GM19025 (cell line): Measurements from ENCODE around the gene DAZAP2.
A peak's percentile ranks its signal among the peaks of the same experiment; 100 is the strongest.
"Not testable (repeated sequence)": the region's sequence is repeated elsewhere in the genome, so short reads cannot be mapped to it uniquely, and the experiment has no call there.

Experiments
- ATAC-seq: cut with Tn5 transposase; IDR thresholded peaks from one replicate; pipeline ENCODE4 v1.9.1; 2021; ENCODE audit warnings: mild to moderate bottlenecking, low read depth, moderate library complexity; ENCODE audit not compliant: unreplicated experiment

Gene DAZAP2

DNA sequence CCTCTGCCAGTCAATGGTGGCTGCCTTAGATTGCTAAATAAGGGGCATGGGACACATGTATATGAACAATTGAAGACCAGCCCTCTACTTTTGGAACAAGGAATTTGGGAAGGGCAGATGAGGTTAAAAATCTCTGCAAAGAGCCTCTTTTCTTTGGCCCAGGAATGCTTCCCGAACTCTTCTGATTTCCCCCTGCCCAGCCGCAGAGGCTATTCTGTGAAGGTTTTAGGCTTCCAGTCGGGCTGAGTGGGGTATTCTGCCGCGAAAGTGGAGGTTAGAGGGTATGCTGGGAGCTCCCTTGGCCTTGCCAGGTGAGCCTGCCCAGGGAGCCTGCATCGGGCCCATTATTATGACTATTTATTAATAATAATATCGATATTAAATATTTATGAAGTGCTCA is 22.0 kb upstream of the DAZAP2 start:
- no peak for ATAC-seq

DNA sequence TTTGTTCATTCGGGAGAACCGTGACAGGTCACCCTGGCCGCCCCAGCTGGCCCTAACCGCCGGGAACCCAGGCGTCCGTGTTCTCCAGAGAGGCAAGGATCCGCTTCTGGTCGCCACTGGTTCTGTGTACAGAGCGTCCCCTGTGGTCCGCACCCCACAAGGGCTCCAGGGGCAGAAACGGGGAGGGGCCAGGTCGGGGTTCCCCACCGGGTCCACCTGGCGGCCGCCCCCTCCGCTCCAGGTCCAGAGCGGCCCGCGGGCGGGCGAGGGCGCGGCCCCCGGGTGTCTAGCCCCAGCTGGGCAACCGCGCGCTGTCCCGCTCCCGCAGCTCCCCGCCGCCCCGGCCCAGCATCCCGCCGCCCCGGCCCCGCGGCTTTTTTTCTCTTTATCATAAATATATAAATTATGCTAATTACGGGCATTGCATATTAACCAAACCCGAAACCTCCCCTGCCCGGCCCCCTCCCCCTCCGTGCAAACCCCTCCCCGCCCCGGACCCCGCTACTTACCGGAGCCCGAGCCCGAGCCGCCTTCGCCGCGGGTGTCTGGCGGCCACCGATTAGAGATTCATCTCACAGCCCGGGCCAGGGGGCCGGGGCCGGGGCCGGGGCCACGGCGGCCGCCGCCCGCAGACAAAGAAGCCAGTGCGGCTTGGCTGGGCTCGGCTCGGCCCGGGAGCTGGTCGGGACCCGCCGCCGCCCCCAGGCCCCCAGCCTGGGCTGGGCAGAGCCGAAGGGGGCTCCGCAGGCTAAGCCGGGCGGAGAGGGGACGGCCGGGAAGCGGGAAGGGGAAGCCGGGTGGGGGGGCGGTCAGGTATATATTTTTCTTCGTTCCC is 21.3 kb upstream of the DAZAP2 start:
- peak; percentile 37 for ATAC-seq

DNA sequence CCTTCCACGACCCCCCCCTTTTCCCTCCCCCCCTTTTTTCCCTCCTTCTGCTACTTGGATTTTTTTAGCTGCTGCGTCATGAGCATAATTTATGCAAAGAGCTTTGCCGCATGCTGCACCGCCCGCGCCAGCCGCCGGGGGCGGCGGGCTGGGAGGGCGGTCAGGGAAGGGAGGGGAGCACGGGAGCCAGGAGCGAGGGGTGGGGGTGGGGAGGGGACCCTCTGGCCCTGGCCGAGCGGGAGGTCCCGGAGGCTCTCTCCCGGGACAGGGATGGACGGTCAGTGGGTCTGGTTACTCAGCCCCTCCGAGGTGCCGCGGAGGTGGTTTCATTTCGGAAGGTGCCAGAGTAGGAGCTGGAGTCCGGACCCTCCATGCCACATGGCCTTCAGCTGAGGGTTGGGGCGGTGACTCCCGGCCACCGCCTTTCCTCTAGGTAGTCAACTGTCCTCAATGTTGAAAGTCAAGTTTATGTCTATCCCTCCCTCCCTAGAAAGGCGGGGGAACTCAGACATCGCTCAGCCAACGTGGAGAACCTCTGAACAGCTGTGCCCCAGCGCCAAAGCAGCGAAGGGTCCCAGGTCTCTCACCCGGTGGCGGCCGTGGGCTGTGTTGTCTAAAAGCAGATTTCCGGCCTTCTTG is 20.5 kb upstream of the DAZAP2 start, which contains the start of gene POU6F1:
Gene POU6F1, minus strand, starts transcription at position 95 of the 639 bp plus-strand sequence. CDS start 11,226 bp downstream, outside the sequence.
- peak; percentile 54 for ATAC-seq

DNA sequence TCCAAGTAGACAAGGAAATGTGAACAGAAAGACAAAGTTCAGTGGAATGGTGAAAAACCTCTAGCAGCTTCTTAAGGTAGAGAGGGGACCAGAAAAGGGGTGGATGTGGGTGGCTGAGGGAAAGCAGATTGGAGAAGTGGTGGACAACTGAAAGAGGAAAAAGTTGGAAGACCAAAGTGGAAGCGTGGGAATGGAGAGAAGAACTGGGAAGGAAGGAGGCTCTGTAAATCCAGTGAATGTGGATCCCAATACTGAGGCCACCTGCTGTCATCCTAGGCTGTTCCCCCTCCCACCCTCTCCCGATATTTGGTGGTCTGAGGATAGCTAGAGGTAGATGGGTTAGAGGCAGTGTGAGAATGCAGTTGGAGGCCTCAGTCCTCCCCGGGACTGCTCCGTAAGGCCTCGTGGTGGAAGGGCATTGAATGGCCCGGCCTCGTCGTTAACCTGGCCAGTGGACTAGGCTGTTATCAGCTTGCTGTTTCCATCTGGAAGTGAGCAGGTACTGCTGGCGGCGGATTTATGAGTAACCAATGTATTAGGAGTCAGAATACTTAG is 19.9 kb upstream of the DAZAP2 start:
- ATAC-seq: no peak

DNA sequence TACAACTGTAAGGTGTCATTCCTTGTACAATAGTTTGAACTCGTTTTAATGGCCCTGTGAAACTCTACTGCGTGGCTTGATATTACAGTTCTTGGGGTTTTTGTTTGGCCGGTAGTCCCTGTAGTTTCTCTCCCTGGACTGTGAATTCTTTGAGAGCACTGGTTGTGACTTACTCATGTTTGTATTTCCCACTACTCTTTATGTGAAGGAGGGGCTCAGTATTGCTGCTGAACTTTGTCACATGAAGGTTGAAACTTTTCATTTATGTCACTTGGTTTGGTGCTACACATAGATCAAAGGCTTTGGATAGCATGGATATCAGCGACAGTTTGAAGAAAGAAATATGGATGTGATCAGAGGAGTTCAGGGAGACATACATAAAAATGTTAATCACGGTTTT is 19.3 kb upstream of the DAZAP2 start:
- ATAC-seq: no peak

DNA sequence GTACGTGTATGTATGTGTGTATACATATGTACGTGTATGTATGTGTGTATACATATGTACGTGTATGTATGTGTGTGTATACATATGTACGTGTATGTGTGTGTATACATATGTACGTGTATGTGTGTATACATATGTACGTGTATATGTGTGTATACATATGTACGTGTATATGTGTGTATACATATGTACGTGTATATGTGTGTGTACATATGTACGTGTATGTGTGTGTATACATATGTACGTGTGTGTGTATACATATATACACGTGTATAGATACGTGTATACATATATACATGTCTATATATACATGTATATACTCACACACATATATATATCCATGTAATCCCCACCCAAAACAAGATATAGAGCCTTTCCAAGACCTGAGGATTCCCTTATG is 18.8 kb upstream of the DAZAP2 start:
- not testable (repeated sequence) for ATAC-seq

DNA sequence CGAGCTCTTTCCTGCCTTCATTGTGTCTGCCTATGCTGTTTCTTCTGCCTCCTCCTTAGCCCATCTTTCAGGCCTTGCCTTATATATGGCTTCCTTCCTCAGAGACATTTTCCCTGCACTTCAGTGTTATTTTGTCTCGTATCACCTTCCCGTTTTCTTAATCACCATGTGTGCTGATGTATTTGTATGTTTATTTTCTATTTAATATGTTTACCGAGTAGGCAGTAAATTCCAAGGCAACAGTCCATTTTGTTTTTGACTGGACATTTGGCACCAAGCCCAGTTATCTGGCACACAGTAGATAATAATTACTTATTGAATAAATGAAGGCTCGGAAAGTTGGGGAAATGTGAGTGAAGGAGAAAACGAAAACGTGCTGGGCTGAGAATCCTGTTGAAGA is 16.2 kb upstream of the DAZAP2 start:
- ATAC-seq: no peak

DNA sequence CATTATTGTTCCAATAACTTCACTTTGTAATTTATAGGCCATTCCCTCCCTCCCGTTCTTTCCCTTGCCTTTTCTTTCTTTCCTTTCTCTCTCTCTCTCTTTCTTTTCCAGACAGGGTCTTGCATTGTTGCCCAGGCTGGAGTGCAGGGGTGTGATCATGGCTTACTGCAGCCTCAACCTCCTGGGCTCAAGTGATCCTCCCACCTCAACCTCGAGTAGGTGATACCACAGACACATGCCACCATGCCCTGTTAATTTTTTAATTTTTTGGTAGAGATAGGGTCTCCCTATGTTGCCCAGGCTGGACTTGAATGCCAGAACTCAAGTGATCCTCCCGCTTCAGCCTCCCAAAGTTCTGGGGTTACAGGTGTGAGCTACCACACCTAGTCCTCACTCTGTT is 14.0 kb upstream of the DAZAP2 start:
- ATAC-seq: no peak

DNA sequence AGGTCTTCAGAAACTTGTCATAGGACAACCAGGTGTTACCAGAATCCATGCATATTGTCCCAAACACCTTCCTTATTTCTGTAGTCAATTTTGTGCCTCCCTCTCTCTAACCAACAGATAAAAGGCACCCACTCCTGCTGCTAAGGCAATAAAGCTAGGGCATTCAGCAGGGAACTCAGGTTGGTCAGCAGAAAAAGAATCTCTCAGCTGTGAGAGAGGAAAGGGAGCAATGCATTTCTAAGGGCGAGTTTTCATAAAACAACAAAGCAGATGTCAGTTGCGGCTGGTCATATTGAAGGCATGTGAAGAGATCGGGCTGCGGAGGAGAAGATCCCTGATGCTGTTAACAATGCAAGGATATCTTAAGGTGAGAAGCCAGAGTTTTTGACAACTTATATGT is 13.4 kb upstream of the DAZAP2 start:
- no peak for ATAC-seq

DNA sequence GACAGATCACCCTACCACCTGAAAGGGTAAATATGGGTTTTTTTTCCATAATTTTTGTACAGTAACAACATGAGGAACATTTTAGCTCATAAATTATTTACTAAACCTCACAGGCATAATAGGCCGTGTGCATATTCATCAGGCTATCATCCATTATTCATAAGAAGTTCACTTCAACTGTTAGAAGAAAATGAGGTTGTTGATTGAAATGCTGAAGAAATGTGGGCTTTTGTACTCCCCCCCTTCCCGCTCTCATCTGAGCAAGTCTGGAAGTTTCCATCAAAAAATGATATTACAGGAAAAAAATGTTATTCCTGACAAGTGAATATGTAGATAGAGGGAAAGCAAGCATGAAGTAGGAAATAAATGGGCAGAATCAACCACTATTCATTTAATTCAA is 12.9 kb upstream of the DAZAP2 start:
- ATAC-seq: no peak

DNA sequence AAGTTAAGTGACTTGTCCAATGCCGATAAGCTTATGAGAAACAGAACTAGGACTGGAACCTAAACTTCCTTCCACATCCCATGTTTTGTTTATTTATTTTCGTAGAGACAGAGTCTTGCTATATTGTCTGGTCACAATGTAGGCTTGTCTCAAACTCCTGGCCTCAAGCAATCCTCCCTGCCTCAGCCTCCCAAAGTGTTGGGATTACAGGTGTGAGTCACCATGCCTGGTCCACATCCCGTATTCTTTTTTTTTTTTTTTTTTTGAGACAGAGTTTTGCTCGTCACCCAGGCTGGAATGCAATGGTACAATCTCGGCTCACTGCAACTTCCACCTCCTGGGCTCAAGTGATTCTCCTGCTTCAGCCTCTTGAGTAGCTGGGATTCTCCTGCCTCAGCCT is 11.5 kb upstream of the DAZAP2 start:
- not testable (repeated sequence) for ATAC-seq

DNA sequence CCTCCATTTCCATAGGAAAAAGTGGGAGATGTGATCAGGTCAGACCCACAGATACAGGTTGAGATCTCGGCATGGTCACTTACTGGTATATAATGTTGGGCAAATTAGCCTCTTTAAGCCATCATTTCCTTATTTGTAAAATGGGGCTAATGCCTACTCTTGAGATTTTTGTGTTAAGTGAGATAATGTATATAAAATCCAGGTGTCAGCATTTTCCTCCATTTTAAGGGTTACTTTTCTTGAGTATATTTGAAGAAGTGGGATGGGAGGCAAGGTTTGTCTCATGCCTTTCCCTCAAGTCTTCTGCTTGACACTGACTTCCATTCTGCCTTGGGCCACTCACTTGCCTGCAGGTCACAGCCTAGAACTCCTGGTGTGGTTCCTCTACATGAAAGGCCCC is 10.7 kb upstream of the DAZAP2 start:
- no peak for ATAC-seq

DNA sequence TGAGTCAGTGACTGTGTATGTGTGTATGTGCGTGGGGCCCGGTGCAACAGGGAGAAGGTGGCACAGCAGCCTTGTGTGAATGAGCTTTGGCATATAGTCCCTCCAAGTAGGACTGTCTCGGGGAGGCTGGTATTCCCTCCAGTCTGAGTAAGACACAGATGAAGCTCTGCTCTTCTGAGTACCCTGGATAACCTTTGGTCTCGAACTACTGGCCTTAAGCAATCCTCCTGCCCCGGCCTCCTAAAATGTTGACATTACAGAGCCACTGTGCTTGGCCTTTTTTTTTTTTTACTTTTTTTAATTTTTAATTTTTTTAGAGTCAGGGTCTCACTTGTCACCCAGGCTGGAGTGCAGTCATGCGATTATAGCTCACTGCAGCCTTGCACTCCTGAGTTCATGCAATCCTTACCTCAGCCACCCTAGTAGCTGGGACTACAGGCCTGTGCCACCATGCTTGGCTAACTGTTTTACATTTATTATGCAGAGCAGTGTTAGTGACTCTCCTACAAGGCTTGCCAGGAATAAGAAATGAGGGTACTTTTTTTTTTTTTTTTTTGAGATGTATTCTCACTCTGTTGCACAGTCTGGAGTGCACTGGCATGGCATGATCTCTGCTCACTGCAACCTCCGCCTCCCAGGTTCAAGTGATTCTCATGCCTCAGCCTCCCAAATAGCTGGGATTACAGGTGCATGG is 9.4 kb upstream of the DAZAP2 start:
- no peak for ATAC-seq

DNA sequence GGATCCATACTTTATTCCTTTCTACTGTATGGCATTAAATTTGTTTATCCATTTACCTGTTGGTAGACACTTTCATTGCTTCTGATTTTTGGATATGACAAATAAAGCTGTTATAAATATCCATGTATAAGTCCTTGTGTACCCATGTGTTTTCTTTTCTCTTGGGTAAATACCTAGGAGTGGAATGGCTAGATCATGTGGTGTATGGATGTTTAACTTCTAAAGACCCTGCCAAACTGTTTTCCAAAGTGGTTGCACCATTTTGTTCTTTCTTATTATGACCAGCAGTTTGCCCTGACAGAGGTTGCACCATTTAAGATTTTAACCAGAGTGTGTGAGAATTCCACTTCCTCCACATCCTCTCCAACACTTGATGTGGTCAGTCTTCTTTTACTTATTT is 6.0 kb upstream of the DAZAP2 start:
- ATAC-seq: no peak

DNA sequence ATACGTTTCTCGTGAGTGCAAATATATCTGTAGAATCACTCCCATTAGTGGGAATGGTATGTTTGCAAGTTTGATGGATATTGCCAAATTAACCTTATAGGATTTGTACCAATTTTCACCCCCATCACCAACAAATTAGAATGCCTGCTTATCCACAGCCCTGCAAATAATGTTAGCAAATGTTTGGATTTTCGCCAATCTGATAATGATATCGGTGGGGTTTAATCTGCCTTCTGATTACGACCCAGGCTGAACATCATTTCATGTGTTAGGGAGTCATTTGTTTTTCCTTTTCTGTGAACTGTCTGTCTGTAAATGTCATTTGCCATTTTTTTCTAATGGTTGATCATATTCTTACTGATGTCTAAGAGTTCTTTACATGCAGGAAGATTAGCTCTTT is 4.1 kb upstream of the DAZAP2 start:
- ATAC-seq: no peak

DNA sequence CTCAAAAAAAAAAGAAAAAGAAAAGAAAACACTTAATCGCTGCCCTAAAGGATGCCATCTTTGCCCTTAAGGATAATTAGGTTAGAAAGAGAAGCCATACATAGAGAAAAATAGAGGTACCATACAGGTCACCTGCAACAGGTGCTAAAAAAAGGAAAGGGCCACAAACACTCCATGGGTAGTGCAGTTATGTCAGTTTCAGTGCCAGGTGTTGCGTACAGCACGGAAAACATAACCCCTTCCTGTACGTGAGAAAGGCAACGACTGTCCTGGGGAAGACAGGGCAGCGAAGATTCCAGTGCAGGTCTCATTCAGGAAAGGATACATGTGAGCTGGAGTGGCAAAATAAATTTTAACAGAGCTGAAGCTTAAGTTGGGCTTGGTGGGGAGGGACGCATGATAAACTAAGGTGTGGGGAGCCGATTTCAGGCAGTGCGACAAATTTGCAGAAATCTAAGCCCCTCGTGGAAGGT is 553 bp upstream of the DAZAP2 start:
- ATAC-seq: no peak

DNA sequence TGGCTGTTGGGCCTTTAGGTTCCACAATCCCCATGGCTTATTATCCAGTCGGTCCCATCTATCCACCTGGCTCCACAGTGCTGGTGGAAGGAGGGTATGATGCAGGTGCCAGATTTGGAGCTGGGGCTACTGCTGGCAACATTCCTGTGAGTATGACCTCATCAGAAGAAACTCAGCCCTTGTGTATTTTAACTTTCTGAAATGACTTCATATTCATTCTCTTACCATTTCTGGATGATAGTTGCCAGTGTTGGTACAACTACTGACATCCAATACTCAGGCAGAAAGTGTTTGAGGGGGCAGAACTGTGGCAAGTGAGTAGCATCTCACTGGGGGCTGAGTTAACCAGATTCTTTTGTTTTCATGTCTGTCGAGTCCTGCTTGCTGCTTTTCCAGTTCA is 2.3 kb downstream of the DAZAP2 start:
- no peak for ATAC-seq

DNA sequence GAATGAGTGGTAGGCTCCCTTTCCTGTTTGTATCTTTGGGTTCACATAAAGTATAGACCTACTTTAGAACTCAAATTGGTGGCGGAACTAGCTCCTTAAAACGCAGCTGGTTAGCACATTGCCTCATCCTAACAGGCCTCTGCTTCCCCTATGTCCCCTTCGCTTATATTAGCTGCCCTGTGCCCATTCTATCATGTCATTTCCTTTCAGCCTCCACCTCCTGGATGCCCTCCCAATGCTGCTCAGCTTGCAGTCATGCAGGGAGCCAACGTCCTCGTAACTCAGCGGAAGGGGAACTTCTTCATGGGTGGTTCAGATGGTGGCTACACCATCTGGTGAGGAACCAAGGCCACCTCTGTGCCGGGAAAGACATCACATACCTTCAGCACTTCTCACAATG is 3.5 kb downstream of the DAZAP2 start:
- ATAC-seq: no peak

DNA sequence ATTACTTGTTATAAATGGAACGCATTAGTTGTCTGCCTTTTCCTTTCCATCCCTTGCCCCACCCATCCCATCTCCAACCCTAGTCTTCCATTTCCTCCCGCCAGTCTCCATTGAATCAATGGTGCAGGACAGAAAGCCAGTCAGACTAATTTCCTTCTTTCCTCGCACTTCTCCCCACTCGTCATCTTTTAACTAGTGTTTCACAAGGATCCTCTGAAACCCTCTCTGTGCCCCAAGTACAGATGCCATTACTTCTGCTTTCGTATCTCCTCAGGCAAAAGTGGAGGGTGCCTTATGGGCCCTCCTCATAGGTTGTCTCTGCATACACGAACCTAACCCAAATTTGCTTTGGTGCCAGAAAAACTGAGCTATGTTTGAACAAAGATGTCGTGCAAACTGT is 4.2 kb downstream of the DAZAP2 start:
- ATAC-seq: no peak

DNA sequence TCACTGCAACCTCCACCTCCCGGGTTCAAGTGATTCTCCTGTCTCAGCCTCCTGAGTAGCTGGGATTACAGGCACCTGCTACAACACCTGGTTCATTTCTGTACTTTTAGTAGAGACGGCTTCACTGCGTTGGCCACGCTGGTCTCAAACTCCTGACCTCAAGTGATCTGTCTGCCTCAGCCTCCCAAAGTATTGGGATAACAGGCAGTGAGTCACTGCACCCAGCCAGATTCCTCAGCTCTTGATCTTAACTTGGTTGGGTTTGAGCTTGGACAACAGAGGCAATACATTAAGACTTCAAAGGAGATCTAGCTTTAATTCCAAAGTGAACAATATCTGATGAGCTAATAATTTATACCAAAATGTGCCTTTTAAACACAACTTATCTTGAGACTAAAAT is 5.6 kb downstream of the DAZAP2 start:
- ATAC-seq: no peak
